ENCODE measurements around the gene CHL1. TPM values are rescaled to one million over a fixed set of nuclear protein-coding genes. Genes with fewer than 3 reads are reported as not detected.

The CHL1 gene
- total and polyA plus RNA-seq, 8 donors = 0.62 to 25.3 (median 10.5) TPM

DNA sequence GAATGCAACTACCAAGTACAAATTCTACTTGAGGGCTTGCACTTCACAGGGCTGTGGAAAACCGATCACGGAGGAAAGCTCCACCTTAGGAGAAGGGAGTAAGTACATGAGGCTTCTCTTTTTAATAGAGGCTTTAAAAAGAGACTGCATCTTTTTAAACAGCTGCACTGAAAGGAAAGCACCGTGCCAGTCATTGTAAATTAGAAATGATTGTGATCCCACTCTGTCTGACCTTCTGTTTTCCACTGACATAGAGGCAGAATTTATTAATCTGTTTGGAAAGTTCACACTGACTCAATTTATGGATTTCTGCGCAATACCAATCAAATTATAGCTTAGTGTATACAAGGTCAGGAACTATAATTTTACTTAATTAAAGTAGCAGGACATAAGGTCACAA is 198.2 kb downstream of the CHL1 start:
- Histone ChIP-seq H3K4me3 (no peak overlapping the region), H3K4me1 (no peaks in the 10 kb centered on the region), H3K27me3 (no peaks in the 10 kb centered on the region), H3K36me3 (no peaks in the 10 kb centered on the region), H3K9me3 (no peaks in the 10 kb centered on the region), H3K27ac (no peak overlapping the region)
- 45 to 55% (median 52%) methylated on average over 4 of the region's 4 CpGs for WGBS, 5 donors
- no peak for DNase-seq
- intact Hi-C loops (cut with DNase I; ENCODE audit: low total_unique reads) = no loop called here
- TF ChIP-seq EP300 (IDR thresholded peaks at IDR 0.05) (no peak), CTCF (IDR thresholded peaks at IDR 0.05) (no peak)

- no peaks in the 10 kb centered on the region for H3K9me3 ChIP-seq
- H3K27me3 ChIP-seq = no peaks in the 10 kb centered on the region
- no peaks in the 10 kb centered on the region for H3K4me1 ChIP-seq
- TF ChIP-seq EP300 (IDR thresholded peaks at IDR 0.05) (no peak), CTCF (IDR thresholded peaks at IDR 0.05) (no peak), POLR2A (IDR thresholded peaks at IDR 0.05) (no peak), POLR2AphosphoS5 (IDR thresholded peaks at IDR 0.05) (no peak)
- no peak overlapping the region for H3K4me3 ChIP-seq
- H3K27ac ChIP-seq = no peak overlapping the region
- WGBS, 5 donors = 75 to 89% (median 81%) methylated on average over 3 of the region's 3 CpGs
- intact Hi-C loops (cut with DNase I; ENCODE audit: low total_unique reads) = no loop called here
- H3K36me3 ChIP-seq = no peaks in the 10 kb centered on the region
- DNase-seq = no peak
Measured at GRCh38 chr3:396293-396692, 199.7 kb downstream of the CHL1 start.

DNA sequence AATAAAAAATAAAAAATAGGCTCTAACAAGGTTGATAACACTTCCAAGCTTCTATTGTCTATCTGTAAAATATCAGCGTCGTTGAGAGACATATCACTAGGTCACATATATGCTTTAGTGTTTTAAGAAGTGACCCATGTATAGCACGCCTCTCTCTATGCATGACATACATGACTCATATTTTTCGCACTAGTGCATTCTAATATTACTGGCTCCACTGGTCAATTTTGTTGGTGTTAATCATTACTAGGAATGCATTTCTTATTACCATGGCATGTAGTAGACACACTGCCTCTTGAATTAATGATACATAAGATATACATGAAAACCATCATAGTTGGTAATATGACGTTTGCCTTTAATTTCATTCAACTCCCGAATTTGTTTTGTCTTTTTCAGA is 203.1 kb downstream of the CHL1 start:
- intact Hi-C loops (cut with DNase I; ENCODE audit: low total_unique reads) = no loop called here
- H3K27me3 ChIP-seq = no peaks in the 10 kb centered on the region
- 84 to 91% (median 87%) methylated on average over 6 of the region's 6 CpGs for WGBS, 5 donors
- H3K4me3 ChIP-seq = no peak overlapping the region
- H3K9me3 ChIP-seq = no peaks in the 10 kb centered on the region
- no peak for TF ChIP-seq EP300 (IDR thresholded peaks at IDR 0.05)
- no peak for TF ChIP-seq POLR2A (IDR thresholded peaks at IDR 0.05)
- TF ChIP-seq POLR2AphosphoS5 (IDR thresholded peaks at IDR 0.05) = no peak
- no peak for TF ChIP-seq CTCF (IDR thresholded peaks at IDR 0.05)
- H3K4me1 ChIP-seq = no peaks in the 10 kb centered on the region
- no peak for DNase-seq
- H3K27ac ChIP-seq = no peak overlapping the region
- H3K36me3 ChIP-seq = no peaks in the 10 kb centered on the region

DNA sequence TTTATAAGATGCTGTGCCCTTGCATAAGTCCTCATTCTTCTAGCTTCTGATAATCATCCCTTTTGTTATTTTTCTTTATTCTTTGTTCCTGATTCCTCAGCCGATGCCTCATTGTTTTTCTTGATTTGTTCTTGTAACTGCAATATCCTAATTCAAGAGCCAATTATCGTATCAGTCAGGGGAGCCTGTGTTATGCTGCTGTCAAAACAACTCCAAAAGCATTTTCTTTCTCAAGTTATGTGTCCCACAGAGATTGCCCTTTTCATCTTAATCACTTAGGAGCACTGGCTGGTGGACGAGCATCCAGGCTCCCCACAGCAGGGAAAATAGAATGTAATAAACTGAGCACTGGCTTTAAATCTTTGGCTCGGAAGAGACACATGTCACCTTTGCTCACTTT is 207.3 kb downstream of the CHL1 start:
- no peaks in the 10 kb centered on the region for H3K27me3 ChIP-seq
- DNase-seq = no peak
- TF ChIP-seq CTCF (IDR thresholded peaks at IDR 0.05) (no peak), EP300 (IDR thresholded peaks at IDR 0.05) (no peak), POLR2A (IDR thresholded peaks at IDR 0.05) (no peak)
- no peak overlapping the region for H3K27ac ChIP-seq
- no peaks in the 10 kb centered on the region for H3K9me3 ChIP-seq
- peaks cover 0 to 4% (median 0%) of the 10 kb centered on the region in 4 donors for H3K36me3 ChIP-seq
- no peaks in the 10 kb centered on the region for H3K4me1 ChIP-seq
- intact Hi-C loops (cut with DNase I; ENCODE audit: low total_unique reads) = no loop called here
- no peak overlapping the region for H3K4me3 ChIP-seq
- 65 to 82% (median 78%) methylated on average over 4 of the region's 4 CpGs for WGBS, 5 donors

Measured in stomach (tissue), 9 donors.